Coronary artery (tissue), 2 donors: ENCODE measurements around the gene TRAPPC2.

Experiments
- DNase-seq: peaks from one replicate; pipeline ENCODE4 v3.0.0-alpha.2; 2017; ENCODE audit warnings: low spot score
- H3K27ac ChIP-seq, 2 donors: fragments of 200-600 bp; sonication (generic); one replicate each; pipeline ENCODE4 v1.5.1; 2016 to 2019
- H3K4me3 ChIP-seq: fragments of 200-600 bp; sonication (generic); 2 replicates; pipeline ENCODE4 v1.5.1; 2016; ENCODE audit warnings: mild to moderate bottlenecking, moderate library complexity
- TF ChIP-seq, protein P1 (sequence below): fragments of 200-600 bp; sonication (generic); IDR thresholded peaks from one replicate; pipeline ENCODE4 v1.5.1; 2019; ENCODE audit warnings: antibody characterized with exemption

Gene TRAPPC2

GRCh38 chrX:13750204-13750603 is 15.8 kb upstream of the TRAPPC2 start:
- no peak for DNase-seq
- TF ChIP-seq, protein P1, sequence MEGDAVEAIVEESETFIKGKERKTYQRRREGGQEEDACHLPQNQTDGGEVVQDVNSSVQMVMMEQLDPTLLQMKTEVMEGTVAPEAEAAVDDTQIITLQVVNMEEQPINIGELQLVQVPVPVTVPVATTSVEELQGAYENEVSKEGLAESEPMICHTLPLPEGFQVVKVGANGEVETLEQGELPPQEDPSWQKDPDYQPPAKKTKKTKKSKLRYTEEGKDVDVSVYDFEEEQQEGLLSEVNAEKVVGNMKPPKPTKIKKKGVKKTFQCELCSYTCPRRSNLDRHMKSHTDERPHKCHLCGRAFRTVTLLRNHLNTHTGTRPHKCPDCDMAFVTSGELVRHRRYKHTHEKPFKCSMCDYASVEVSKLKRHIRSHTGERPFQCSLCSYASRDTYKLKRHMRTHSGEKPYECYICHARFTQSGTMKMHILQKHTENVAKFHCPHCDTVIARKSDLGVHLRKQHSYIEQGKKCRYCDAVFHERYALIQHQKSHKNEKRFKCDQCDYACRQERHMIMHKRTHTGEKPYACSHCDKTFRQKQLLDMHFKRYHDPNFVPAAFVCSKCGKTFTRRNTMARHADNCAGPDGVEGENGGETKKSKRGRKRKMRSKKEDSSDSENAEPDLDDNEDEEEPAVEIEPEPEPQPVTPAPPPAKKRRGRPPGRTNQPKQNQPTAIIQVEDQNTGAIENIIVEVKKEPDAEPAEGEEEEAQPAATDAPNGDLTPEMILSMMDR: peak; percentile 40

DNA sequence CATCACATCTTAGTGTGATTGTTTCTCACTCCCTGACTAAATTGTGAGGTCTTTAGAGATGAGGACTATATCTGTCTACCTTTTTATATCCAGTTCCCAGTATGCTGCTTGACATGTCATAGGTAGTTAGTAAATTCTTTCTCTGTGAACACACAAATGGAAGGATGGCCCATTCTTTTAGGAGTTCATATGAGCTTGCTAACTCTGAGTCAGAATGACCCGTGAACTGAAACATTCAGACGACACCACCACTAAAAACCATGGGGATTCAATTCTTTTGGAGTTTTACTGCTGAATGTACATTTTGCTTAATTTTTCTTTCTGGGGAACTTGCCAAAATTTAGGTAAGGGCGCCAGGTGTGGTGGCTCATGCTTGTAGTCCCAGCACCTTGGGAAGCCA is 14.1 kb upstream of the TRAPPC2 start:
- no peak for DNase-seq
- H3K4me3 ChIP-seq: no peak overlapping the region
- TF ChIP-seq, protein P1: no peak
- H3K27ac ChIP-seq: no peak overlapping the region

More at GRCh38 chrX:13750204-13750603, 15.8 kb upstream of the TRAPPC2 start:
- H3K4me3 ChIP-seq: no peak overlapping the region
- H3K27ac ChIP-seq: no peak overlapping the region

- H3K4me3 ChIP-seq: no peak overlapping the region
- TF ChIP-seq, protein P1: no peak
- no peak overlapping the region for H3K27ac ChIP-seq
- no peak for DNase-seq
Observed at GRCh38 chrX:13747836-13748235, 13.4 kb upstream of the TRAPPC2 start.

DNA sequence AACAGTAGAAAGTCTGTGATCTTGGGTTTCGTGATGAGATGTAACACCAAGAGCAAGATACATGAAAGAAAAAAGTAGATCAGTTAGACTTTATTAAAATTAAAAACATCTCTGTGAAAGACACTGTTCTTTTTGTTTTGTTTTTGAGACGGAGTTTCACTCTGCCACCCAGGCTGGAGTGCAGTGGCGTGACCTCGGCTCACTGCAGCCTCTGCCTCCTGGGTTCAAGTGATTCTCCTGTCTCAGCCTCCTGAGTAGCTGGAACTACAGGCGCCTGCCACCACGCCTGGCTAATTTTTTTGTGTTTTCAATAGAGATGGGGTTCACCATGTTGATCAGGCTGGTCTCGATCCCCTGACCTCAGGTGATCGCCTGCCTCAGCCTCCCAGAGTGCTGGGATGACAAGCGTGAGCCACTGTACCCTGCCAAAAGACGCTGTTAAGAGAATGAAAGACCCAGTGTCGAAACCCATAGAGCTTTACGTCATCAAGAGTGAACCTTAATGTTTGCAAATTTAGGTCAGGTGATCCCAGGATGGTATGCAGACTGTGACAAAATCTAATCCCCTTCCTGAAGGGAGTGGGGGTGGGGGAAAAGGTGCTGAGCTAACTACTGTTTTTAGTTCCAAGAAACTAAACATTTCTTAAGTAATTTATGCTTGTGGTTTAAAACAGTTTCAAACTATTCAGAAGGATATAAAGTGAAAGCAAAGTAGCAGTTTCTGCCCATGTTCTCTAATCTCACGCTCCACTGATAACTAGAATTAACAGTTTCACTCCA is 8.2 kb upstream of the TRAPPC2 start:
- DNase-seq: no peak
- H3K27ac ChIP-seq: no peak overlapping the region
- TF ChIP-seq, protein P1: no peak
- no peak overlapping the region for H3K4me3 ChIP-seq

- TF ChIP-seq, protein P1: no peak
- DNase-seq: no peak
- no peak overlapping the region for H3K4me3 ChIP-seq
- no peak overlapping the region for H3K27ac ChIP-seq
Observed at GRCh38 chrX:13741695-13742094, 7.3 kb upstream of the TRAPPC2 start.

GRCh38 chrX:13733506-13733905 is 914 bp downstream of the TRAPPC2 start:
- TF ChIP-seq, protein P1: no peak
- H3K27ac ChIP-seq: peak overlapping the region; percentile 79 to 93
- H3K4me3 ChIP-seq: peak overlapping the region; percentile 90
- no peak for DNase-seq
